Muscle of leg (tissue), 11 donors: Measurements from ENCODE around the gene GAP43. TPM values are rescaled to one million over a fixed set of nuclear protein-coding genes. Genes with fewer than 3 reads are reported as not detected.

Experiments used
- DNase-seq: peaks from one replicate; pipeline ENCODE4 v3.0.0; 2013
- H3K27ac ChIP-seq: one replicate; pipeline ENCODE4 v1.5.1; 2013; ENCODE audit warnings: mild to moderate bottlenecking, low read length, control low read depth
- H3K27me3 ChIP-seq: one replicate; pipeline ENCODE4 v1.6.1; 2013; ENCODE audit warnings: low read length; ENCODE audit not compliant: control insufficient read depth, insufficient read depth
- H3K36me3 ChIP-seq: one replicate; pipeline ENCODE4 v1.6.1; 2013; ENCODE audit warnings: low read length; ENCODE audit not compliant: control insufficient read depth, insufficient read depth
- H3K4me1 ChIP-seq: one replicate; pipeline ENCODE4 v1.6.1; 2013; ENCODE audit warnings: low read length; ENCODE audit not compliant: control insufficient read depth, insufficient read depth
- H3K4me3 ChIP-seq: one replicate; pipeline ENCODE4 v1.5.1; 2013; ENCODE audit warnings: low read length, control low read depth
- H3K9me3 ChIP-seq: replicated peaks from 2 replicates; pipeline ENCODE4 v1.6.1; 2013; ENCODE audit warnings: low read depth, low read length; ENCODE audit not compliant: control insufficient read depth
- WGBS: methylation state at CpG from one replicate; pipeline ENCODE4 v1.1.5; 2013; ENCODE audit warnings: missing lambda C conversion rate; ENCODE audit not compliant: insufficient coverage; 5-methylcytosine and 5-hydroxymethylcytosine counted together
- polyA plus RNA-seq, 8 donors: library from polyadenylated mRNA; unstranded; fragments of 120-200 nt; gene quantifications; one replicate each; pipeline versions ENCODE4 v1.2.1 to v1.2.3, GENCODE V29; 2013; ENCODE audit warnings: inconsistent platforms in 1 of 8, low replicate concordance in 1 of 8; ENCODE audit not compliant: insufficient read length in 8 of 8, insufficient read depth in 1 of 8
- total RNA-seq: library from RNA; stranded (reverse); fragments of 120-200 nt; gene quantifications from one replicate; pipeline ENCODE4 v1.2.4, GENCODE V29; 2013

The GAP43 gene
- total and polyA plus RNA-seq, 9 donors = 1.7 to 9.8 (median 3.6) TPM

DNA sequence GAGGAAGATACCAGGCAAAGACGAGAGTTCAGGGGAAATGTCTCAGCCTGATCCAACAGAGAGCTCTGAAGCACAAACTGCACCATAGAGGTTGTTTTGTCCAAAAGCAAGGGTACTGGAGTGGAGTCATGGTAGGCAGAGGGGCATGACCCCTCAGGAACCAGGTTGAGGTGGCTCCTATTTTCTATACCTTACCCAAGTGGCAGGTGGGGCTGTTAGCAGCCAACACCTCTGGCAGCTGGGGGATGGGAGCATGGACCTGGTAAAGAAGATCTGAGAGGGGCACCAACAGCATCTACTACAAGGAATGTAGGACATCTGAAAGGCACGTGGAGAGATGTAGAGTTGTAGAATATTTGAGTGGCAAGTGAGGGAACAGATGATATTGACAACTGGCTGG is 85.2 kb downstream of the GAP43 start:
- H3K9me3 ChIP-seq = no peaks in the 10 kb centered on the region
- DNase-seq = no peak
- H3K4me3 ChIP-seq = no peak overlapping the region
- 100% methylated on average over 1 of the region's 2 CpGs for WGBS
- no peaks in the 10 kb centered on the region for H3K36me3 ChIP-seq
- no peak overlapping the region for H3K27ac ChIP-seq
- no peaks in the 10 kb centered on the region for H3K4me1 ChIP-seq
- H3K27me3 ChIP-seq = no peaks in the 10 kb centered on the region

DNA sequence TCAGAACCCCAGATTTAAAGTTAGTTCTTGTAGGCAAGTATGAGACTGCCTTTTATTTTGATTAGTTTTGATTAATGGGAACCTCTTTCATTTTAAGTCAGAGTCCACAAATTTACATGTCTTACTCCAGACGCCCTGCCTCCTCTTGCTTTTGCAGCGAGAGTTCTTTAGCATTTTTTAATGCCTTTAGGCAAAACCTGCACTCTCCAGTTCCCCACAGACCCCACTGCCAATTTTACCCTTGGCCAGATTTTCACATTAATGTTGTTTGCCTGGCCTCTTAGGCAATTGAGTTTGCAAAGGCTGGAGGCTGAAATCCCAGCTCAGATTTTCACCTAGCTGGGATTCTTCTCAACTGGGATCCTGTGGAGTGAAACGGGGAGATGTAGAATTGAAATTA is 85.8 kb downstream of the GAP43 start:
- DNase-seq = no peak
- H3K27ac ChIP-seq = no peak overlapping the region
- no peaks in the 10 kb centered on the region for H3K27me3 ChIP-seq
- no peak overlapping the region for H3K4me3 ChIP-seq
- no peaks in the 10 kb centered on the region for H3K4me1 ChIP-seq
- WGBS = 66% methylated on average over 2 of the region's 3 CpGs
- no peaks in the 10 kb centered on the region for H3K36me3 ChIP-seq
- H3K9me3 ChIP-seq = no peaks in the 10 kb centered on the region

DNA sequence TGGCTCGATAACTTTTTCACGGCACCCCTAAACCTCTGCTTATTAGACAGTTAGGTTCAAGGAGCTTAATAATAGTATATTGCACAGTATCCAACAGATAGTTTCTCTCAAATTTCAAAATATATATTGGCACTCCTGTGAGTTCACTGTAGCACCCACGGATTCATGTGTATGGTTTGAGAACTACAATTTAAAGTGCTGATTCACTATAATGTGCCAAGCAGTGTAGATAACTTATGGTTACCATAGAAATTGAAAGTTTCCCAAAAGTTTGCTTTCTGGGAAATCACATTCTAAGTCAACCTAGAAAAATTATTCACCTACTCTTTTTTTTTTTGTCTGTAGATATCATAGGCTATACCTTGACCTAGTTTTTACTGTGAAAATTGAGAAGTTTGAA is 86.6 kb downstream of the GAP43 start:
- Histone ChIP-seq H3K4me3 (no peak overlapping the region), H3K27ac (no peak overlapping the region), H3K9me3 (no peaks in the 10 kb centered on the region), H3K27me3 (no peaks in the 10 kb centered on the region), H3K4me1 (no peaks in the 10 kb centered on the region), H3K36me3 (no peaks in the 10 kb centered on the region)
- no peak for DNase-seq
- no CpG with 5 or more reads among the region's 3 CpGs for WGBS

DNA sequence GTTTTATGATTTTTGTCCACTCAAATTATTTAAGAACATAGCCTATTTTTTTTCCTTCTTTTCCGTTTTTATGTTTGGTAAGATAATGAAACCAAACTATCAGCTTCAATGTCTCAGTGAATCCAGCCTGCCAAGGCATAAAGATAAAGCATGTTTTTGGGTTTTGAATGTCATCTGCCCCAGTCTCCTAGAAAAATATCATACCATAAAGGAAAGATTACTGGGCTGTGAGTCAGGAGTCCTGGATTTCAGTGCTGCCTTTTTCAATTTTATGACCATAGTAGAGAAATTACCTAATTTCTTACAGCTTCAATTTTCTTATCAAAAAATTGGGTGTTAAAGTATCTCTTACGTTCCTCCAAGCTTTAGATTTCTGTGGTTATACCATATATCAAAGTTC is 87.5 kb downstream of the GAP43 start:
- Histone ChIP-seq H3K27me3 (no peaks in the 10 kb centered on the region), H3K4me1 (no peaks in the 10 kb centered on the region), H3K9me3 (no peaks in the 10 kb centered on the region), H3K36me3 (no peaks in the 10 kb centered on the region), H3K4me3 (no peak overlapping the region), H3K27ac (no peak overlapping the region)
- DNase-seq = no peak
- WGBS = no CpG with 5 or more reads among the region's 2 CpGs

DNA sequence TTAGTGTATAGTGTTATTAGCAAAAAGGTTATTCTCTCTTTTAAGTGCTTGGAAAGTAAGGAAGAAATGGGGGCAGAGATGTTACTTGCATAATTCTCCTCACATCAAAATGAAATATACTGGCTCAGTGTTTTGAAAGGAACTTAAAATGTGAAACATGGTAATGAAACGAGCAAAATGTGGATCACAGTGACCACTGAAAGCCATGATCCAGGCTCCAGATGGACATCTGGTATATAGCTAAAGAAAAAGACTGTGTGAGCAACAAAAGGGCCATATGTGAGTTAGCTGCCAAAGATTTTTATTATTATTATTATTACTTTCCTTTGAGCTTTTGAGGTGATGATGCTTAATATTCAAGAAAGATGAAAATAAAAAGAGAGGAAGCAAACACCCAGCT is 89.6 kb downstream of the GAP43 start:
- Histone ChIP-seq H3K27ac (no peak overlapping the region), H3K36me3 (no peaks in the 10 kb centered on the region), H3K4me3 (no peak overlapping the region), H3K4me1 (no peaks in the 10 kb centered on the region), H3K27me3 (no peaks in the 10 kb centered on the region), H3K9me3 (no peaks in the 10 kb centered on the region)
- no CpG with 5 or more reads among the region's 1 CpG for WGBS
- peak; percentile 53 for DNase-seq

DNA sequence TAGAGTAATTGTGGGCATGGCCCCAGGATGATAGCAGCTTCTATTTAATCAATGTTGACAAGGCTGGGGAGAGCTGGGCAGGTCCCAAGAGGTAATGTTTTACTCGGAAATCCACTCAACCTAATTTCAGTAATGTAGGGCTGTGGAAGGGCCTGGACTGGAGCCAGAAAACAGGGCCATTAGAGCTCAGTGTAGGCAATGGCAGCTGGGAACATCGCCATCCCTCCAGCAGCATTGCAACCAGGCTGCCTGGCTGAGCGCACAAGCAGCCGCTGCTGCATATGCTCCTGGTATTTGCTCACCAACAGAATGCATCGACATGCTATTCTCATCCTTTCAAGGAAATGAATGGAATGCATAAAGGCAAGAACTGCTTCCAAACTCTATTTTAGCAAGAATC is 90.0 kb downstream of the GAP43 start:
- no peaks in the 10 kb centered on the region for H3K9me3 ChIP-seq
- peak; percentile 59 for DNase-seq
- 23% methylated on average over 5 of the region's 5 CpGs for WGBS
- no peak overlapping the region for H3K27ac ChIP-seq
- no peaks in the 10 kb centered on the region for H3K27me3 ChIP-seq
- H3K4me3 ChIP-seq = no peak overlapping the region
- no peaks in the 10 kb centered on the region for H3K36me3 ChIP-seq
- H3K4me1 ChIP-seq = no peaks in the 10 kb centered on the region

DNA sequence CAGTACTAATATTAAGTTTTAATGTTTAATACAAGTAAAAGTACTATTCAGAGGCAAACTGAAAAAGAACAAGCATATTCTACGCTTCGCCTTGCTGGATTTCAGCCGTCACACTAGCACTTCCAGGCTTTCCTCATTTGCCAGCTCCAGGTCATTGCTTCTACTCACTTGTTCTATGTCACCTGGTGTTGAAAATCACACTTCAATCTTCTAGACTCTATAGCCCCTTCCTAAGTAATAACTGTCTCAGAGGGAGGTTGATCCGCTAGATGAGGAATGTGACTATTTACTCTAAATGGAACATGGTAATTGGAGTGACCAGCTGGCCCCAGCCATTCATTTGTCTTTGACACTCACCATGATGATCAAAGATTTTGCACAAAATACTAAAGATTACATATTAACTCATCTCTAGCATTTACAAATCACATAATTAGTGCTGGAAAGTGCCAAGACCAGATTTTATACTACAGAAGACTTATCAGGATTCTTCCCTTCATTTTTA is 92.0 kb downstream of the GAP43 start:
- no peak overlapping the region for H3K27ac ChIP-seq
- 90% methylated on average over 3 of the region's 4 CpGs for WGBS
- no peak for DNase-seq
- H3K9me3 ChIP-seq = no peaks in the 10 kb centered on the region
- no peaks in the 10 kb centered on the region for H3K27me3 ChIP-seq
- H3K36me3 ChIP-seq = no peaks in the 10 kb centered on the region
- no peaks in the 10 kb centered on the region for H3K4me1 ChIP-seq
- no peak overlapping the region for H3K4me3 ChIP-seq

DNA sequence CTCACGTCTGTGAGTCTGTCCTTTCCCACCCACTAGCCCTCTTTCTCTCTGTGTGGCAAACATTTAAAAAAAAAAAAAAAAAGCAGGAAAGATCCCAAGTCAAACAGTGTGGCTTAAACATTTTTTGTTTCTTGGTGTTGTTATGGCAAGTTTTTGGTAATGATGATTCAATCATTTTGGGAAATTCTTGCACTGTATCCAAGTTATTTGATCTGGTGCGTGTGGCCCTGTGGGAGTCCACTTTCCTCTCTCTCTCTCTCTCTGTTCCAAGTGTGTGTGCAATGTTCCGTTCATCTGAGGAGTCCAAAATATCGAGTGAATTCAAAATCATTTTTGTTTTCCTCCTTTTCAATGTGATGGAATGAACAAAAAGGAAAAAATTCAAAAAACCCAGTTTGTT is 97.7 kb downstream of the GAP43 start:
- H3K36me3 ChIP-seq = no peaks in the 10 kb centered on the region
- no peaks in the 10 kb centered on the region for H3K4me1 ChIP-seq
- no peak for DNase-seq
- WGBS = no CpG with 5 or more reads among the region's 4 CpGs
- H3K4me3 ChIP-seq = no peak overlapping the region
- no peak overlapping the region for H3K27ac ChIP-seq
- H3K9me3 ChIP-seq = no peaks in the 10 kb centered on the region
- no peaks in the 10 kb centered on the region for H3K27me3 ChIP-seq

DNA sequence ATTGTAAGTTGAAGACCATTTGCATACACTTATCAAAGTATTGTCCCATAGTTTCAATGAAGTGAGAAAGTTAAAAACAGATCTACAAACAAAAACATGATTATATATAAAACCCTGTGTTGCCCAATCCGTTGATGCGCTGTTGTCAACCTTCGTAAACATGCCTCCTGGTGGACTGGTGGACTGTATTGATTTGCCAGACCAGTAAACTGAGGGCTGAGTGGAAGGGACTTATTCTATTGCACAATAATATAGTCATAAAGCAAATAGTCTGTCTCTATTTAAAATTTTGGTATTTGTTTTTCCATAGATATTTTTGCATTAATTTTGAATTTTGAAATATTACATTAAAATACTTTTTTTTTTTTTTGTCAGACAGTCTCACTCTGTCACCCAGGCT is 102.5 kb downstream of the GAP43 start:
- no CpG with 5 or more reads among the region's 3 CpGs for WGBS
- Histone ChIP-seq H3K27ac (no peak overlapping the region), H3K4me1 (no peaks in the 10 kb centered on the region), H3K27me3 (no peaks in the 10 kb centered on the region), H3K4me3 (no peak overlapping the region), H3K9me3 (no peaks in the 10 kb centered on the region), H3K36me3 (no peaks in the 10 kb centered on the region)
- DNase-seq = no peak

DNA sequence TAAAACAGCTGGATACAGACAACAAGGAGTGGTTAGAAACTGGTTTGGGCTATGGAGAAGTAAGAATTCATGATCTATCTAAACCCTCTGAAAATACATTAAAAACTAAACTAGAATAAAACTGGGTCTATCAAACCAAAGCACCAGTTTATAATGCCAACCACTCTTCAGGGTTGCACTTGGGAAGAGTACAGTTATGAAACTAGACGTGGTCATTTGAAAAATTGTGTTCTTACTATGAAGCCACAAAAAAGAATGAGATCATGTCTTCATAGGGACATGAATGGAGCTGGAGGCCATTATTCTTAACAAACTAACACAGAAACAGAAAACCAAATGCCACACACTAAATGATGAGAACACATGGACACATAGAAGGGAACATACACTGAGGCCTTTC is 103.8 kb downstream of the GAP43 start:
- H3K27me3 ChIP-seq = no peaks in the 10 kb centered on the region
- no peak for DNase-seq
- H3K4me1 ChIP-seq = no peaks in the 10 kb centered on the region
- H3K36me3 ChIP-seq = no peaks in the 10 kb centered on the region
- WGBS = no CpG with 5 or more reads among the region's 1 CpG
- H3K9me3 ChIP-seq = no peaks in the 10 kb centered on the region
- H3K27ac ChIP-seq = no peak overlapping the region
- no peak overlapping the region for H3K4me3 ChIP-seq

DNA sequence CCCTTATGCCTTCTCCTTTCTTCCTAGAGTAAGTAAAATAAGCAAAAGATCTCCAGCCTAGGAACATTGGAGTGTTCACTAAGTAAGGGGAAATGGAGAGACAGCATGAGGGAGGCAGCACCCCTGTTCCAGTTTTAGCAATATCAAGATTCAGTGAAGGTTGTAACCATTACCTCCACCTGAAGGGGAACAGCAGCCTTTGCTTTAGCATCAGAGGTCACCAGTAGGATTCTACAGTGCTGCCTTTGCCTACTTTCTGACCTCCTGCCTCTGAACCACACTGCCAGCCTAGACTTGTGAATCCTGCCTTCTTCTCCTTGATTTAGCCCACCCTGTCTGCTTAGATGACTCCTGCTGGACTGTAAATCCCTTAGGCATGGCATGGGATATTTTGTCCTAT is 104.7 kb downstream of the GAP43 start:
- DNase-seq = no peak
- Histone ChIP-seq H3K9me3 (no peaks in the 10 kb centered on the region), H3K27ac (no peak overlapping the region), H3K4me1 (no peaks in the 10 kb centered on the region), H3K36me3 (no peaks in the 10 kb centered on the region), H3K4me3 (no peak overlapping the region), H3K27me3 (no peaks in the 10 kb centered on the region)
